CD4-positive, alpha-beta T cell treated with Interleukin-6 for 4 hours (primary cell): ENCODE results near the gene MCEMP1.

ENCODE experiments used
- DNase-seq: peaks from one replicate; pipeline ENCODE4 v3.0.0-alpha.2; 2020; ENCODE audit warnings: mixed read lengths

Gene MCEMP1

GRCh38 chr19:7699003-7699402 is 22.1 kb downstream of the MCEMP1 start:
- no peak for DNase-seq

DNA sequence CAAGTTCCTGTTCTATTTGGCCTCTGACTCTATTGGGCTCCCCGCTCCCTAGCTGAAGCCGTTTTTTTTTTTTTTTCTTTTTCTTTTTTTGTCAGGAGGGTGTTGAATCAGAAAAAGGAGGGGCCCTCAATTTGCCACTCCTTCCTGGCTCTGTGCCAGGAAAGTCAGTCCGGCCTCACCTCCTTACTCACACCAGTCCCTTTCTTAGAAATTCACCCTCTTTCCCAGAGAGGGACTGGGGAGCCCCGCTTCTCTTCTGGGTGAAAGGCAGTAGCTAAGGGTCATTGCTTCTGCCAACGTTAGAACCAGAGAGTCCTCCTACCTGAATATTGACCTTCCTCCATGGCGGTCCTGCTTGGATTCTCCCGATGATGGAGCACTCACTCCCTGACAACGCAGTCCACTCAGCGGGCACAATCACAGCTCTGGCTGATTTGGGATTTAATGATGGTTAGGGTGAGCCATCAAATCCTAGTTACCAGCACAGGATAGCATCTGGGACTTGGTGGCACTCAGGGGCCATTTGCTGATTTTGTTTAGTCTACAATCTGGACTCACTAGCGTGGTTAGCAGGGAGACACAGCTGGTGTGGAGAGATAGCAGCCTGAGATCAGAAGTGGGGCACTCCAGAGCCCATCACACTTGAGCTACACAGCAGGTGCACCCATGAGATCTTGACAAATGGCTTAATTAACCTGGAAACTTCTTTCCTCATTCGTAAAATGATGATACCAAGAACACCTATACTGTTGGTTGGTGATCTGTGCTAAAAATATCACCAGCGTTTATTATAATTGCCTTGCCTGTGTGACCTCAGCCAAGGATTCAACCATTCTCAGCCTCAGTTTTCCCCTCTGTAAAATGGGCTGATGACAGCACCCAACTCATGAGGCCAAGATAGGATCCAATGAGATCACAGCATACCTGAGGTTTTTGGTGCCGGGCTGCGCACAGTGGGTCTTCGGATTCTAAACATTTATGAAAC is 22.8 kb downstream of the MCEMP1 start:
- no peak for DNase-seq

DNA sequence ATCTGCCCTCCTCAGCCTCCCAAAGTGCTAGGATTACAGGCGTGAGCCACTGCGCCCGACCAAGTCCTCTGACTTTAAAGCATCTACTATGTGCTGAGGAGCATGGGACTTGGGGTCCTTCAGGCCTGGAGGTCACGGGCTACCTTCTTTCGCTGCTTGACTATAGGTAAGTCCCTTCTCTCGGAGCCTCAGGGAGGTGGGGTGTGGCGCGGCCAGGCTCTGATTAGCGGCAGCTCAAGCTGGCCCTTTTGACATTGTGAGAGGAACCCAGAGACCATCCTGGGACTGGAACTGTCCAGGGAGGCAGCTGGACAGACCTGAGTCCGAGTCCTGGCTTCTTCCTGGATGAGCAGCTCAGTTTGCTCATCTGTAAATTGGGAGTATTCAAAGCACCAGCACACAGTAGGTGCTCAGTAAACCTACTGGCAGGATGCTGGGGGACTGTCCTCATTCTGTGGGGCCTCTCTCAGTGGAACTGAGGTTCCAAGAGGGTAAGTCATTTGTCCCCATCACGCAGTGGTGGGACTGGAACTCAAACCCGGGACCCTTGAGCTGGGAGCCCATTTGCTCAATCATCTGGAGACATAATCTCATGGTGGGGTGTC is 24.3 kb downstream of the MCEMP1 start:
- DNase-seq: no peak

- DNase-seq: no peak
Observed at GRCh38 chr19:7701654-7702457, 25.0 kb downstream of the MCEMP1 start, which contains the start of gene FCER2. TSS of gene FCER2 (minus strand) at chr19:7702131. CDS start at chr19:7699760, 2,371 bp downstream.

DNA sequence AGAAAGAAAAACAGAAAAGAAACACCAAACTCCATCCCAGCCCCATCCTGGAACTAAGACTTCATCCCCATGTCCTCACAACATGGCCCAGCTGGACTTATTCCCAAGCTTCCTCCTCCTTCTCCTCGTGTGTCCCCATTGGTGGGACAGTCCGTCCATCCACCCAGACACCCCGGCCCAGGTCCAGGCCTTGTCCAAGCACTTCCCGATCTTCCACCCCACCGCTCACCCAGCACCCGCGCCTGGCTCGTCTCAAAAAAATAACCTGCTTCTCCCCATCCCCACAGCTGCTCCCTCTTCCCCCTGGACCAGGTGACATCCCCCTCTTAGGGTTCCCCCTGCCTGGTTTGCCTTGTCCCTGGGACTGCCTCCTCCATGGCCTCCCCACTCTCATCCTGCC is 26.4 kb downstream of the MCEMP1 start:
- DNase-seq: no peak

GRCh38 chr19:7704280-7705060 is 27.6 kb downstream of the MCEMP1 start:
- no peak for DNase-seq

DNA sequence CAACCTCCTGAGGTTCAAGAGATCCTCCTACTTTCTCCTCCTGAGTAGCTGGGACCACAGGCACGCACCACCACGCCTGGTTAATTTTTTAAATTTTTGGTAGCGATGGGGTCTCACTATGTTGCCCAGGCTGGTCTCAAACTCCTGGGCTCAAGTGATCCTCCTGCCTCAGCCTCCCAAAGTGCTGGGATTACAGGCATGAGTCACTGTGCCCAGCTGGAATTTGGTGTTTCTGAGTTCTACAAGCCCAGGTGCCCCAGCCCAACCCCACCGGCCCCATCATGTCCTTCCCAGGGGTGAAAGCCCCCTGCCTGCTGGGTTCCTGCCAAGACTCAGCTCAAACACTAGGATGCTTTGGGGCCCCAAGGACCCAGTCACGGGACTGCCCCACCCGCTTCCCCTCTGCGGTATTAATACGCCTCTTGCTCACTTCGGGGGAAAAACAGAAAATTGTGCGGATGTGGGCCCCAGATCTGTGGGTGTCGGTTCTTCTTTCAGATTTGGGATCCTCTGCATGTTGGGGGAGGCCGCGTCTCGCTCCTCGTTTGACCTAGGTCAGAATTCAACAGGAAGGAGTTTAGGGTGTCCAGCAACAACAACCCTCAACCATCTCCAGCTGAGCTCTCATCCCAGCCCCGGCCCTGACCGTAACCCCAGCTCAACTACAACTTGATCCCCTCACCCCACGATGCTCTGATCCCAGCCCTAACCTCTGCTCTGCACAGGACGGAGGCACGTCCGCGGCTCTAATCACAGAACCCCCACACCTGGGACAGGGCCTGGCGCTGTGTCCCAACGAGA is 28.7 kb downstream of the MCEMP1 start:
- DNase-seq: peak; percentile 81

GRCh38 chr19:7706188-7706954 is 29.5 kb downstream of the MCEMP1 start:
- no peak for DNase-seq

GRCh38 chr19:7706955-7707456 is 30.1 kb downstream of the MCEMP1 start:
- DNase-seq: no peak

GRCh38 chr19:7709932-7710460 is 33.1 kb downstream of the MCEMP1 start:
- DNase-seq: no peak

- no peak for DNase-seq
Observed at GRCh38 chr19:7710616-7711015, 33.7 kb downstream of the MCEMP1 start.

DNA sequence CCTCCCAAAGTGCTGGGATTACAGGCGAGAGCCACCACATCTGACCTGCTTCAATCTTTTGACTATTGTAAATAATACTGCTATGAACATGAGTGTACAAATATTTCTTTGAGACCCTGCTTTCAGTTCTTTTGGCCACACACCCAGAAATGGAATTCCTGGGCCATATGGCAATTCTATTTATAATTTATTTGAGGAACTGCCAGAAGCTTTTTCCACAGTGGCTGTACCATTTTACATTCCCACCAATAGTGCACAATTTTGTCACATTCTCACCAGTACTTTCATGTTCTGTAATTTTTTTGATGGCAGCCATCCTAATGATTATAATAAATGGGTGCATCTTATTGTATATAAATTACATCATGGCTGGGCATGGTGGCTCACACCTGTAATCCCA is 38.8 kb downstream of the MCEMP1 start:
- no peak for DNase-seq

- DNase-seq: no peak
Observed at GRCh38 chr19:7716762-7717161, 39.9 kb downstream of the MCEMP1 start.

DNA sequence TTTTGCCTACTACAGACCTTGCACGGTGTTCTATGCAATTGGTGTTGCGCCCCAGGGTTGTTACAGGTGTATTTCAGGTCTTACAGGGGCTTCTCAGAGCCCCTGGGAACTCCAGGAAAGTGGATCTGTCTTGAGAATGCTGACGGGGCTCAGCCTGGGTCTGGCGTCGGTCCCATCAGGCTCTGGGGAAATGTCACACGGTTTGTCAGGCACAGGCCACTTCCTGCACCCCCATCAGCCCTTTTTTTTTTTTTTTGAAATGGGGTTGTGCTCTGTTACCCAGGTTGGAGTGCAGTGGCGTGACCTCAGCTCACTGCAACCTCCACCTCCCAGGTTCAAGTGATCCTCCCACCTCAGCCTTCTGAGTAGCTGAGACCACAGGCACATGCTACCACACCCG is 41.8 kb downstream of the MCEMP1 start:
- DNase-seq: peak; percentile 38

- no peak for DNase-seq
Observed at GRCh38 chr19:7720351-7720750, 43.5 kb downstream of the MCEMP1 start.

DNA sequence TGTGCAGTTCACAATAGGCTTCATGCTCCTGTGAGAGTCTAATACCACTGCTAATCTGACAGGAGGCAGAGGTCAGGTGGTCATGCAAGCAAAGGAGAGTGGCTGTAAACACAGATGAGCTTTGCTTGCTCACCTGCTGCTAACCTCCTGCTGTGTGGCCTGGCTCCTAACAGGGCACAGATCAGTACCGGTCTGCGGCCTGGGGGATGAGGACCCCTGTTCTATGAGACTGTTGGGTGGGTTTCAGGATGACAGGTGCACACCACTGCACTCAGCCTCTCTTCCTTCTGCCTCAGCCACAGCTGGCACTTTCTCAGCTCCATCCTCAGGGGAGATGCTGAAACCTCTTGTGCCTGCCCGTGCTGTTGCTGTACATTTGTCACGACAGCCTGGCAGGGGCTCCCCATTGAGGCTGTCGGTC is 45.4 kb downstream of the MCEMP1 start:
- no peak for DNase-seq

- DNase-seq: no peak
Observed at GRCh38 chr19:7725791-7726190, 48.9 kb downstream of the MCEMP1 start.

DNA sequence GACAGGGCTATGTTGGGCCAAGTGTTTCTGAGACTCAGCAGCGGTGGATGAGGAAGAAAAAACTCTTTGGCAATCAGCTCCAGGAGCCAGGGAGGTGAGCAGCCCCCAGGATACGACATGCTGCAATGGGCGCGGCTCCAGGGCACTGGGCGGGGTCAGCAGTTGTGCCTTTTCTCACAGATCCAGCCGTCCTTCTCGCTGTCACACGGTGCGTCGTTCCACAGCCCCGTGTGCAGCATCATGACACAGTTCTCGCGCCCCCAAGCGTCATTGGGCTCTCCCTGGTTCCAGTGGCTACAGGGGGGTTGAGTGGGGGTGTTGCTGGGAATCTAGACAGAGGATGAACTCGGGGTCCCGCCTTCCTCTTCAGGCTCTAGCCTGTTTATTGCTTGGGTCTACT is 52.3 kb downstream of the MCEMP1 start:
- peak; percentile 26 for DNase-seq
